Measurements from ENCODE around the gene G6PC1.

DNA sequence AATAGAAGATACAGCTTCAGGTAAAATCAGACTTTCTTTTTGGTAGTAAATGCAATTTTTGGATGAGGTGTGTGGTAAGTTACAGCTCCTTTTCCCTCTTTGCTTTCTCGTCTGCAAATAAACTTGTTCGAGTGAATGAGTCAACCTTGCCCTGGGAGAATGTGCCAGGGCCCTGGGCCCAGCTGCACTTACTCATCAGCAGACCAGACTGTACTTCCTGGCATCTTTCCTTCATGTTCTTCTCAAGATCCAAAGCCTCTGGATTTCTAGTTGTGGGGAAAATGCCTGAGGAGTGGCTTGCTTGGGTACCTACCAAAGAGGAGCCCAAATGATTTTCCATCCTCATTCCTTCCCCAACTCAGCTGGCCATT is 5.4 kb upstream of the G6PC1 start:
- peak; percentile 70 for TF ChIP-seq POLR2AphosphoS5 (IDR thresholded peaks at IDR 0.05)
- TF ChIP-seq CTCF (IDR thresholded peaks at IDR 0.05), result no peak
- no peak for TF ChIP-seq EP300 (IDR thresholded peaks at IDR 0.05)
- TF ChIP-seq POLR2A (IDR thresholded peaks at IDR 0.05), result no peak

Data from gastroesophageal sphincter (tissue), 3 donors.